GM21619 (cell line): ENCODE data around the gene PUS7.
A peak's percentile ranks its signal among the peaks of the same experiment; 100 is the strongest.
"Not testable (repeated sequence)": the region's sequence is repeated elsewhere in the genome, so short reads cannot be mapped to it uniquely, and the experiment has no call there.

Experiments used
- ATAC-seq: cut with Tn5 transposase; IDR thresholded peaks from one replicate; pipeline ENCODE4 v1.9.1; 2021; ENCODE audit not compliant: unreplicated experiment

Gene PUS7

GRCh38 chr7:105521717-105522463 lies at the start of gene PUS7:
PUS7 (minus strand) TSS chr7:105522271; CDS start chr7:105508512, 13,759 bp downstream.
- peak; percentile 86 for ATAC-seq

- no peak for ATAC-seq
Observed at GRCh38 chr7:105567821-105568220, 45.8 kb upstream of the PUS7 start.

GRCh38 chr7:105567024-105567423 lies 45.0 kb upstream of the PUS7 start:
- ATAC-seq, result no peak

DNA sequence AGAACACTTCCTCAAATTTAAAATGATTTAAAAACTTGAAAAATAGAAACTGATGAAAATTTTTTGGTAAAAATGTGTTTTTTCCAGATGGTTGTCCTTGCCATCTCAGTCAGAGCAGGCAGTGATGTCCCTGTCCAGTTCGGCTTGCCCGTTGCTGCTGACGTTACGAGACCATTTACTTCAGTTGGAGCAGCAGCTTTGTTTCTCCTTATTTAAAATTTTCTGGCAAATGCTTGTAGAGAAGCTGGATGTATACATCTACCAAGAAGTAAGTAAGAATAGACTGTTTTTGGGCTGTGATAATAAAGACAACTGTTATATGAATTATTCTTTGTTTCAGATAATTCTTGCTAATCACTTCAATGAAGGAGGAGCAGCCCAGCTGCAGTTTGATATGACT lies 43.1 kb upstream of the PUS7 start:
- ATAC-seq, result no peak

GRCh38 chr7:105559926-105560325 lies 37.9 kb upstream of the PUS7 start:
- no peak for ATAC-seq

DNA sequence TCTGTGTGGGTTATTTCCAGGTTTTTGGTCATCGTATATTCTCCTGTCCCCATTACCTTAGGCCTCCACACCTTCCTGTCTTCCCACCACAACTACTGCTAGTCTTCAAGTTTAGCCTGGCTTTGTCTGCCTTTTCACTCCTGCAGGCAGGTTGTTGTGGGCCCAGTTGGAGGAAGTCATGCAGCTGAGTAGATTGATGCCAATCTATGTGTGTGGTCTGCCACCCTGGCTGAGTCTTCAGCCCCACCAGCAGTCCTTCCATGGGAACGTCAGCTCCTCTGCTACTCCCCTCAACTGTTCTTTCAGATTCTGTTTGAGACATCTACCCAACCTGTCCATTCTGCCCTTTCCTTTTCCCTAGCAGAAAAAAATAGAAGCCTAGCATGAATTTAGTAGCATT lies 16.3 kb upstream of the PUS7 start:
- no peak for ATAC-seq

DNA sequence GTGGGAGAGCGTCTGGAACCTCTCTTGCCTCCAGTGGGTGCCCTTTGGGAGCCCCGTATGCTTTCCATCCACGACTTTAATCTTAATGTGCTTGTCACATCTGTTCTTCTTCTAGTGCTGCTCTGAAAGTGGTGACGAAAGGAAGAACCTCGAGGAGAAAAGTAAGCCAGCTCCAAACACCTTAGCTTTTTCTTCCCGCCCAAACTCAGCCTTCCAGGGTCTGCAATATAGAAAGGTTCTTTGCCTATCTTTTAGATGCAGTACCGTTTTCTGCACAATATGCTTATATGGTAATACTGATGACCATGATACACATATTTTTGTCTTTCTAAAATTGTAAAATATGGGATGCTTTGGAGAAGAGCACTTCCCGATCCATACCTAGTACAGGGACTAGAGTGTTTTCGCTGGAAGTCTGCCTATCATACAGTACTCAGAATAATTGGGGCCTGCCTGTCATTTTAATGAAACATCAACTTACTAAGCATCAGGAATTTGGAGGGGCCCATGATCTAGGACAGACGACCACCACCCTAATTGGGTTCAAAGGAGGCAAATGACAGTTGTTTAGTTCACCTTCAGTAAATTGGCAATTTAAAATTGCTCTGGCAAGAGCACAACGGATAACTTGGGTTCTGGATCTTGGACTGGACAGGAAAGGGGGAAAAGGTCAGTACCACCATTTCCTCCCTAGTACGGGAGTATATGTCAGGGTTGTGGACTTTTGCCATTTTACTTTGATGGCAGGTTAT lies 10.8 kb upstream of the PUS7 start:
- ATAC-seq, result no peak

DNA sequence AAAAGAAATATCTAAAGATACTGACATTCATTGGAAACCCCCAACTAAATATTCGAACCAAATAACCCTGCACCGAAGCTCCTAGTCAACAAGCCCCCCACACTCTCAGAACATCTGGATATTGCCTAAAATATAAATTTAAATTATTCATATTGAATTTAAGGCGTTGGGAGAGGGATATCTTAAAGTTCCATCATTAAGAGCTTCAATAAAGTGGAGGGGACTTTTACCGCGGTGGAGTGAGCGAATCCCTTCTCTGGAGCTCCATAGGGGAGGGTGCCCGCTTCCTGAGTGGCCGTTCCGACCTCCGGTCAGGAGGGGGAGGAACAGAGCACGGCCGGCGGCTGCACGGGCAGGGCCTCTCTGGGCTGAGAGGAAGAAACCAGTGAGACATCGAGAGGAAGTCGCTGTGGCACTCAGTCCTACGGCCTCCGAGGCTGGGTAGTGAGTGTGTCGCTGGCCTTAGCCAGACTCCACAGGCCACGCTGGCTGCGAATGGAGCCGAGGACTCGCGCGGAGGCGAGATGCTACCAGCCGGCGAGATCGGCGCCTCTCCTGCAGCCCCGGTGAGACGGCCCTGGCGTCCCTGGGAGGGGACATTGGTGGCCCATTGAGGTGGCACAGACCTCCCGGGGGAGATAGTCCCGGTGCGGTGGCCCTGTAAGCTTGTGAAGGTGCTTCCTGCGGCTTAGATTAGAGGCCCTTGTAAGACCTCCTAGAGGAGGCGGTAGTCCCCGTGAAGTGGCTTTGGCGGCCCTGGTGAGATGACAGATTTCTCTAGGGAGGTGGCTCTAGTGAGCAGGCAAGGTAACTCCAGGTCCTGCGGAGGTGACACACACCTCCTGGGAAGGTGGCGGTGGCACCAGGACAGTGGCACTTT lies 10.0 kb upstream of the PUS7 start, which contains the start of gene RINT1:
Gene RINT1 (plus strand): TSS at position 410 of the 880 bp plus-strand sequence. CDS start 115 bp downstream, at position 525.
- peak; percentile 94 for ATAC-seq

DNA sequence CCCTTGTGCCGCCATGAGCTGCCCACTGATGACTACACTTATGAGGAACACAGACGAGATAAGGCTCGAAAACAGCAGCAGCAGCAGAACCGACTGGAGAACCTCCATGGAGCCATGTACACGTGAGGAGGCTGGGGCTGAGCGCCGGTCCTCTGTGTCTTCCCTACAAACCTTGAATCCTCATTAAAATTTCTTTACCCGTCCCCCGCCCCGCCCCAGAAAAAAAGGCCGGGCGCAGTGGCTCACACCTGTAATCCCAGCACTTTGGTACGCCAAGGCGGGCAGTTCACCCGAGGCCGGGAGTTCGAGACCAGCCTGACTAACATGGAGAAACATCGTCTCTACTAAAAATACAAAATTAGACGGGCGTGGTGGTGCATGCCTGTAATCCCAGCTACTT lies 8.5 kb upstream of the PUS7 start:
- ATAC-seq, result no peak

DNA sequence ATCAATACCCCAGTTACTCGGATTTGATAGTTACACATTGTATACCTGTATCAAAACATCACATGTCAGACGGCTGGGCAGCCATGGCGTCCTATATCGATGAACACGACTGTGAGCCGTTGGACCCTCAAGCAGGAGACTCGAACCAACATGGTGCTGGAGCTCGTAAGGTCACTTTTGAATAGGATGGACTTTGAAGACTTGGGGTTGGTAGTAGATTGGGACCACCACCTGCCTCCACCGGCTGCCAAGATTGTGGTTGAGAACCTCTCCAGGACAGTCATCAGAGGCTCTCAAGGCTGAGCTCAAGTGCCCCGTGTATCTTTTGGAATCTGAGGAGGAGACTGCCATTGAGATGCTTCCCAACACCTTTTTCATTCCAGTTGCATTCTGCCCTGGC lies 8.1 kb upstream of the PUS7 start:
- ATAC-seq, result no peak

DNA sequence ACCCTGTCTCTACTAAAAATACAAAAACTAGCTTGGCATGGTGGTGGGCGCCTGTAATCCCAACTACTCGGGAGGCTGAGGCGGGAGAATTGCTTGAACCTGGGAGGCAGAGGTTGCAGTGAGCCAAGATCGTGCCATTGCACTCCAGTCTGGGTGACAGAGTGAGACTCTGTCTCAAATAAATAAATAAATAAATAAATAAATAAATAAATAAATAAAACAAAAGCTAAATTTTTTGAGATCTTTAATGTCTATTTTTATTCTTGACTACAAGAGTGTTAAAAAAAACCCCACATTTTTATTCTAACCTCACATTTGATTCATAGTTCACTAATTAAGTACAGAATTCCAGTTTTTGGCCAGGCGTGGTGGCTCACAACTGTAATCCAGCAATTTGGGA lies 5.7 kb upstream of the PUS7 start:
- not testable (repeated sequence) for ATAC-seq

- no peak for ATAC-seq
Observed at GRCh38 chr7:105524840-105525239, 2.8 kb upstream of the PUS7 start.

GRCh38 chr7:105524423-105524822 lies 2.4 kb upstream of the PUS7 start:
- ATAC-seq, result not testable (repeated sequence)

GRCh38 chr7:105521027-105521716 lies 899 bp downstream of the PUS7 start:
- peak; percentile 30 for ATAC-seq

DNA sequence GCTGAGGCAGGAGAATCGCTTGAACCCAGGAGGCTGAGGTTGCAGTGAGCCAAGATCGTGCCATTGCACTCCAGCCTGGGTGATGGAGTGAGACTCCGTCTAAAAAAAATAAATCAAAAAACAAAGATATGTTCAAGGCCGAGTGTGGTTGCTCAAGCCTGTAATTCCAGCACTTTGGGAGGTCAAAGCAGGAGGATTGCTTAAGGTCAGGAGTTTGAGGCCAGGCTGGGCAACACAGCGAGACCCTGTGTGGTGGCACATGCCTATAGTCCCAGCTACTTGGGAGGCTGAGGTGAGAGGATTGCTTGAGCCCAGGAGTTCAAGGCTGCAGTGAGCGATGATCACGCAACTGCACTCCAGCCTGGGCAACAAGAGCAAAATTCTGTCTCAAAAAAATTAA lies 1.5 kb downstream of the PUS7 start:
- not testable (repeated sequence) for ATAC-seq

- no peak for ATAC-seq
Observed at GRCh38 chr7:105519353-105519752, 2.7 kb downstream of the PUS7 start.

GRCh38 chr7:105515610-105516009 lies 6.5 kb downstream of the PUS7 start:
- not testable (repeated sequence) for ATAC-seq

DNA sequence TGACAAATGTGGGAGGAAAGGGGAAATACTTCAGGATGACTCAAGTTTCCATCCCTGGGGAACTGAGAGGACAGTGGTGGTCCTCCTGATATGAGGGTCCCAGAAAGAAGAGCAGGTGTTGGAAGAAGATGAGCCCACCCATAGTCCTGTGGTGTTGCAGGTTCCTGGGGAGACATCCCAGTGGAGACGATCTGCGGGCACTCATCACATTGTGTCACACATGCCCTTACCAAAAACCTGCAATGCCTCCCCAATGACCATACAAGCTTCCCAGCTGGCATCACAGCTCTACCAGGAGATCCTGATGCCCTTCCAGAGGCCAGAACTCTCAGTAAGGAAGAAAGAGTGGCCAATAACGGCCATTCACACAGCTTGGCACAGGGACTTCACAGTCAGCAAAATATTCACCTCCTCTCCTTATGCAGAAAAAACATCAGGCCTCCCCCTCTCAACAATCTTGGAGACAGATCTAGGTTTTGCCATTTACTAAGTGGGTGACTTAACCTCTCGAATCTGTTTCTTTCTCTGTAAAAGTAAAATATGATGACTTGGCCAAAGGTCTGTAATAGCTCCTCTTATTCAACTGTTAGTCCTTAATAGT lies 9.0 kb downstream of the PUS7 start:
- ATAC-seq, result no peak

- ATAC-seq, result no peak
Observed at GRCh38 chr7:105512415-105512814, 9.7 kb downstream of the PUS7 start.

- no peak for ATAC-seq
Observed at GRCh38 chr7:105502173-105502572, 19.9 kb downstream of the PUS7 start.
